Head of caudate nucleus (tissue), 42 donors: ENCODE measurements around the gene RGS14.
A peak's percentile ranks its signal among the peaks of the same experiment; 100 is the strongest.
"Not testable (repeated sequence)": the region's sequence is repeated elsewhere in the genome, so short reads cannot be mapped to it uniquely, and the experiment has no call there.

ENCODE experiments used
- DNase-seq, 42 donors: peaks; one replicate each; pipeline versions ENCODE4 v3.0.0 to v3.0.0-alpha.2; 2020 to 2021; ENCODE audit warnings: mixed read lengths in 7 of 42
- intact Hi-C: fragments of 100-400 bp; cut with DNase I; formaldehyde crosslinking; loops from one replicate; pipeline ENCODE4 v1.15.0; 2022

RGS14 gene

GRCh38 chr5:177409043-177409801, 51.5 kb downstream of the RGS14 start, which contains the start of gene F12:
TSS of gene F12 (minus strand) at chr5:177409564. CDS start at chr5:177409527, 37 bp downstream.
- no peak for DNase-seq
- intact Hi-C loops = loop anchor here (5.0 kb wide), 1 partner anchor 43 kb away; no protein-coding TSS in a partner anchor

DNA sequence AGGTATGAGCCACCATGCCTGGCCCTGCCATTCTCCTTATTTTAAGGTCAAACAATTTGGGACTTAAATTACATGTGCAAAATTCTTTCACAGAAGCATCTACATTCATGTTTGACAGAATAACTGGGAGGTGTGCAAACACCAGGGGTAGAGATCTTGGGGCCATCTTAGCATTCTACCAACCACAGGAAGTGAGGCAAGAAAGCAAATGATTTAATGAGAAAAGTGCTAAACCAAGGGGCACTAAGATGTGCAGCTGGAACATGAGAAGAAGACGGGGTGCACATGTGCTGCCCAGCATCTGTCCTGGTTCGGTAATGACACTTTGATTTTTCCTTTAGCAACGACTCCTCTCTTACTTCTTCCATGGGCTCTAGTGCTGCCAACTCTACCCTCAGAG, 52.9 kb downstream of the RGS14 start:
- no peak for DNase-seq
- intact Hi-C loops = no loop called here

DNA sequence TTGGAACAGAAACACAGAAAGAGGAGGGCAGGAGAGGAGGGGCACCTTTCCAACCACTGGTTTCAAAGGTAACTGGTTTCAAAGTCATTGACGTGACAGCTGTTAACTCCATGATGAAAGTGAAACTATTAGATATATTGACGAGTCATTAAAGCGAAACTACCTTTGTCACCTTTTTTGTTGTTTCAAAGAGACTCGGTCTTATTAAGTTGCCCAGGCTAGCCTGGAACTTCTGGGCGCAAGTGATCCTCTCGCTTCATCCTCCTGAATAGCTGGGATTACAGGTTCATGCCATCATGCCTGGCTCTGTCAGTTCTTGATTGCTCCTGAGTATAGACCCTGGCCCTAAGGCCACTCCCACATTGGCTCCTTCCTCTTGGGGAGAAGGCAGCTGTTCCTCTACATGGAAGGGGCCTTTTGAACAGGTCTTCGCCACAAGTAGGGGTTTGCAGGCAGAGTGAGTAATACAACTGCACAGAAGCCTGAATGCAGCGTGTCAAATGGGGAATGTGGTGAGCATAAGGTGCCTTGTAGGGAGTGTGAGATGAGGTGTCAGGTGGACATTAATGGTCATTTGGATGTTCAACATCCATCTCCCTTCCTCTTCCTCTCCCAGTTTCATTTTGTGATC, 55.0 kb downstream of the RGS14 start:
- intact Hi-C loops = no loop called here

DNA sequence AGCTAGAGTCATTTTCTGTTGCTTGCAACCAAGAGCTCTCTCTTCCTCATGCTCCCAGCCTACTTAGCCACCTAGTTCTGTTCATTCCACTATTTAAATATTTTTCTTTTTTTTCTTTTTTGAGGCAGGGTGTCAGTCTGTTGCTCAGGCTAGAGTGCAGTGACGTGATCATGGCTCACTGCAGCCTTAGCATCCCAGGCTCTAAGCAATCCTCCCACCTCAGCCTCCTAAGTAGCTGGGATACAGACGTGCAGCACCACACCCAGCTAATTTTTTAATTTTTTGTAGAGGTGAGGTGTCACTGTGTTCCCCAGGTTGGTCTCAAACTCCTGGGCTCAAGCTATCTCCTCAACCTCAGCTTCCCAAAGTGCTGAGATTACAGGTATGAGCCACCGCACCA, 56.8 kb downstream of the RGS14 start:
- DNase-seq = peak in 4 of 42 donors; percentile 33 to 57 (median 47)
- intact Hi-C loops = no loop called here

More for the DNA sequence above, 55.0 kb downstream of the RGS14 start:
- no peak for DNase-seq

- DNase-seq, intact Hi-C loops: not testable (repeated sequence)
Measured at GRCh38 chr5:177417081-177417480, 59.4 kb downstream of the RGS14 start.

DNA sequence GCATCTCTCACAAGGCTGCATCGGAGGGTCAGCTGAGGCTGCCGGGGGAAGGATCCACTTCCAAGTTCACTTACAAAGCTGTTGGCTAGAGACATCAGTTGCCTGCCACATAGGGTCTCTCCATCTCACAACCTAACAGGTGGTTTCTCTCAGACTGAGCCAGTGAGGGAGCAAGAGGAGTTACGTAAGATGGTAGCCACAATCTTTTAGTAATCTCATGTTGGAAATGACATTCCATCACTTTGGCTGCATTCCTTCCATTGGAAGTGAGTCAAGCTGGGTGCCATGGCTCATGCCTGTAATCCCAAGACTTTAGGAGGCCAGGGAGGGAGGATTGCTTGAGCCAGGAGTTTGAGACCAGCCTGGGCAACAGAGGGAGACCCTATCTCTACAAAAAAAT, 61.3 kb downstream of the RGS14 start:
- intact Hi-C loops = no loop called here
- no peak for DNase-seq

DNA sequence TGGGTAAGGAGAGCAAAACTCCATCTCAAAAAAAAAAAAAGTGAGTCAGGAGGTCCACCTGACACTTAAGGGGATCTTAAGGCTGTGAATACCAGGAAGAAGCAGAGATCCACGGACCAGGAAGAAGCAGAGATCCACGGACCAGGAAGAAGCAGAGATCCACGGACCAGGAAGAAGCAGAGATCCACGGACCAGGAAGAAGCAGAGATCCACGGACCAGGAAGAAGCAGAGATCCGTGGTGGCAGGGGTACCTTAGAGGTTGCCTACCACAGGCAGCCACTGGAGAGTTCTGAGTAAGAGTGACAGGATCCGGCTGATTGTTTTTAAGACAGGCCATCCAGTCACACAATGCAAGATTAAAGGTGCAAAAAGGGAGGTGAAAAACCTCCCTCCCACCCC, 62.7 kb downstream of the RGS14 start:
- intact Hi-C loops, DNase-seq: not testable (repeated sequence)

DNA sequence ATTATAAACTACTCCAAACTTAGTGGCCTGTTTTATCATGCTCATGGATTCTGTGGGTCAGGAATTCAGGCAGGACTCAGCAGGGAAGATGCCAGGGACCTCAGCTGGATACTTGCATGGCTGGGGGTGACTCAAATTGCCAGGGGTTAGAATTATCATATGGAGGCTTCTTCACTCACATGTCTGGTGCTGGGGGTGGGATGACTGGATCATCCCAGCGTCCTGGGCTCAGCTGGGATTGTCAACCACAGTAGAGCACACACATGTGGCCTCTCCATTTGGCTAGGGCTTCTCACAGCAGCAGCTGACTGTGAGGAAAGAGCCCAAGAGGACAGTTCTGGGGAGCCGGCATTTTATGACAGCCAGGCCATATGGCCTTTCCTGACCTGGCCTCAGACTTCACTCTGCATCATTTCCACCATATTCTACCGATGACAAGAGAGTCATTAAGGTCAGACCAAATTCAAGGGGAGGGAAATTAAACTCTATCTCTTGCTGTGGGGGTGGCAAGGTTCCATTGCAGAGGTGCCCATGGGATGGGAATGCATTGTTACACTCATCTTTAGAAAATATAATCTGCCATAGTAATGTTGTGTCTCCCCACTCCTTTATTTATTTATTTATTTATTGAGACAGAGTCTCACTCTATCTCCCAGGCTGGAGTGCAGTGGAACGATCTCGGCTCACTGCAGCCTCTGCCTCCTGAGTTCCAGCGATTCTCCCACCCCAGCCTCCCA, 63.5 kb downstream of the RGS14 start:
- DNase-seq = no peak
- intact Hi-C loops = no loop called here
